Loucy (cell line): ENCODE data around the gene TBCE.
"Not testable (repeated sequence)": the region's sequence is repeated elsewhere in the genome, so short reads cannot be mapped to it uniquely, and the experiment has no call there.

ENCODE experiments used
- H2AFZ ChIP-seq: fragments of 200-600 bp; sonication (generic); 2 replicates; pipeline ENCODE4 v1.6.0; 2016; ENCODE audit warnings: antibody characterized with exemption, mild to moderate bottlenecking, low read length, moderate library complexity
- H3F3A ChIP-seq: fragments of 200-600 bp; 2 replicates; pipeline ENCODE4 v1.6.0; 2016; ENCODE audit warnings: antibody characterized with exemption, low read depth, mild to moderate bottlenecking
- H3K27me3 ChIP-seq: fragments of 200-600 bp; sonication (generic); 2 replicates; pipeline ENCODE4 v1.6.1; 2014; ENCODE audit warnings: low read length, mild to moderate bottlenecking; ENCODE audit not compliant: insufficient read depth, poor library complexity, severe bottlenecking
- H3K36me3 ChIP-seq: fragments of 200-600 bp; sonication (generic); 2 replicates; pipeline ENCODE4 v1.6.1; 2016; ENCODE audit warnings: low read length; ENCODE audit not compliant: insufficient read depth
- H3K4me1 ChIP-seq: fragments of 200-600 bp; sonication (generic); 2 replicates; pipeline ENCODE4 v1.5.1; 2014; ENCODE audit warnings: low read length, mild to moderate bottlenecking; ENCODE audit not compliant: insufficient read depth, poor library complexity, severe bottlenecking
- H3K4me2 ChIP-seq: fragments of 200-600 bp; sonication (generic); 2 replicates; pipeline ENCODE4 v1.6.0; 2014; ENCODE audit warnings: antibody characterized with exemption, low read length, low read depth, mild to moderate bottlenecking; ENCODE audit not compliant: poor library complexity, severe bottlenecking
- H3K4me3 ChIP-seq: fragments of 200-600 bp; sonication (generic); 2 replicates; pipeline ENCODE4 v1.5.1; 2014; ENCODE audit warnings: low read length, mild to moderate bottlenecking, mixed read lengths; ENCODE audit not compliant: poor library complexity, severe bottlenecking
- H3K79me2 ChIP-seq: fragments of 200-600 bp; sonication (generic); 2 replicates; pipeline ENCODE4 v1.6.1; 2014; ENCODE audit warnings: low read length; ENCODE audit not compliant: insufficient read depth
- H3K9ac ChIP-seq: fragments of 200-600 bp; sonication (generic); 2 replicates; pipeline ENCODE4 v1.6.0; 2014; ENCODE audit warnings: mild to moderate bottlenecking, low read depth, low read length, moderate library complexity; ENCODE audit not compliant: poor library complexity, severe bottlenecking
- H3K9me2 ChIP-seq: fragments of 200-600 bp; sonication (generic); replicated peaks from 2 replicates; pipeline ENCODE4 v1.6.1; 2016; ENCODE audit warnings: low read depth, low read length, mixed read lengths
- H3K9me3 ChIP-seq: fragments of 200-600 bp; sonication (generic); 2 replicates; pipeline ENCODE4 v1.6.1; 2014; ENCODE audit warnings: mild to moderate bottlenecking, antibody characterized with exemption, low read length, low read depth; ENCODE audit not compliant: insufficient read depth
- H4K20me1 ChIP-seq: fragments of 200-600 bp; sonication (generic); 2 replicates; pipeline ENCODE4 v1.6.0; 2014; ENCODE audit warnings: antibody characterized with exemption, low read length, mild to moderate bottlenecking; ENCODE audit not compliant: insufficient read depth, poor library complexity, severe bottlenecking
- EZH2phosphoT487 ChIP-seq: fragments of 200-600 bp; IDR thresholded peaks from 2 replicates; pipeline ENCODE4 v1.6.1; 2018; ENCODE audit warnings: antibody characterized with exemption, mild to moderate bottlenecking, moderate library complexity, borderline replicate concordance
- TF ChIP-seq, protein P1 (sequence below): fragments of 200-600 bp; sonication (generic); conservative IDR thresholded peaks from 2 replicates; pipeline ENCODE4 v1.5.1; 2014; ENCODE audit warnings: mild to moderate bottlenecking, antibody characterized with exemption, low read length

The TBCE gene

DNA sequence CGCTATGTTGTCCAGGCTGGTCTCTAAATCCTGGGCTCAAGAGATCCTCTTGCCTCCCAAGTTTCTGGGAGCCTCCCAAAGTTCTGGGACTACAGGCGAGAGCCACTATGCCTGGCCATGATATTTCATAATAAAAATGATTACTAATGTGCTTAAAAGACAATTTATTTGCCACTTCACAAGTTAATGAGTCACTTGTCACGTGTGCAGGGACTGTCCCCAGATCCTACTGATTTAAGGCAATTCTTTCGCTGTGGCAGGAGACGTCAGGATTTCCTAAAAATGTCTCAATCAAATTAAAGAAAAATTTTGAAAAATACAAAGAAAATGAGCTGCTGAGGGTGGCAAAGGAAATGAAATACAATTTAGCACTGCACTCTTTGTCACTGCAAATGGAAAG, 93.5 kb downstream of the TBCE start:
- no peak for TF ChIP-seq EZH2phosphoT487
- TF ChIP-seq, protein P1, sequence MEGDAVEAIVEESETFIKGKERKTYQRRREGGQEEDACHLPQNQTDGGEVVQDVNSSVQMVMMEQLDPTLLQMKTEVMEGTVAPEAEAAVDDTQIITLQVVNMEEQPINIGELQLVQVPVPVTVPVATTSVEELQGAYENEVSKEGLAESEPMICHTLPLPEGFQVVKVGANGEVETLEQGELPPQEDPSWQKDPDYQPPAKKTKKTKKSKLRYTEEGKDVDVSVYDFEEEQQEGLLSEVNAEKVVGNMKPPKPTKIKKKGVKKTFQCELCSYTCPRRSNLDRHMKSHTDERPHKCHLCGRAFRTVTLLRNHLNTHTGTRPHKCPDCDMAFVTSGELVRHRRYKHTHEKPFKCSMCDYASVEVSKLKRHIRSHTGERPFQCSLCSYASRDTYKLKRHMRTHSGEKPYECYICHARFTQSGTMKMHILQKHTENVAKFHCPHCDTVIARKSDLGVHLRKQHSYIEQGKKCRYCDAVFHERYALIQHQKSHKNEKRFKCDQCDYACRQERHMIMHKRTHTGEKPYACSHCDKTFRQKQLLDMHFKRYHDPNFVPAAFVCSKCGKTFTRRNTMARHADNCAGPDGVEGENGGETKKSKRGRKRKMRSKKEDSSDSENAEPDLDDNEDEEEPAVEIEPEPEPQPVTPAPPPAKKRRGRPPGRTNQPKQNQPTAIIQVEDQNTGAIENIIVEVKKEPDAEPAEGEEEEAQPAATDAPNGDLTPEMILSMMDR: no peak
- H3K79me2 ChIP-seq: no peaks in the 10 kb centered on the region
- H4K20me1 ChIP-seq: no peaks in the 10 kb centered on the region
- H3K36me3 ChIP-seq: peaks cover 11% of the 10 kb centered on the region; the same call in 1 of the 2 replicates
- H3F3A ChIP-seq: no peaks in the 10 kb centered on the region
- H3K9me2 ChIP-seq: no peaks in the 10 kb centered on the region
- no peaks in the 10 kb centered on the region for H3K9me3 ChIP-seq
- H2AFZ ChIP-seq: no peak overlapping the region
- no peak overlapping the region for H3K4me2 ChIP-seq
- no peak overlapping the region for H3K9ac ChIP-seq
- no peaks in the 10 kb centered on the region for H3K4me1 ChIP-seq
- H3K27me3 ChIP-seq: no peaks in the 10 kb centered on the region
- no peak overlapping the region for H3K4me3 ChIP-seq

DNA sequence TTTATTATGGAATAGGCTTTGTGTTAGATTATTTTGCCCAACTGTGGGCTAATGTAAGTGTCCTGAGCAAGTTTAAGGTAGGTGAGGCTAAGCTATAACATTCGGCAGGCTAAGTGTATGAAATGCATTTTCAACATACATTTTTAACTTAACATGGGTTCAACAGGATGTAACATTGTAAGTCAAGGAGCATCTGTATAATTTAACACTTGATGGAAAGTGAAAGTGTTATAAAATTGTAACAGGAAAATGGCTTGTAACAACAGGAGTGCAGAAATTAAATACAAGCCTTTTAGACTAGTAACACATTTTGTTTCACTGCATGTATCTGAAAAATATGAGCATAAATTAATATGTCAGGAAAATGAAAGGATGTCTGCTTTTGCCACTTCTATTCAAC, 94.7 kb downstream of the TBCE start:
- no peak overlapping the region for H3K4me2 ChIP-seq
- no peak overlapping the region for H3K4me3 ChIP-seq
- no peaks in the 10 kb centered on the region for H3K4me1 ChIP-seq
- TF ChIP-seq, protein P1: no peak
- no peak for TF ChIP-seq EZH2phosphoT487
- H3F3A ChIP-seq: no peaks in the 10 kb centered on the region
- no peaks in the 10 kb centered on the region for H4K20me1 ChIP-seq
- no peaks in the 10 kb centered on the region for H3K27me3 ChIP-seq
- H3K36me3 ChIP-seq: peaks cover 11% of the 10 kb centered on the region; the same call in 1 of the 2 replicates
- no peak overlapping the region for H2AFZ ChIP-seq
- no peak overlapping the region for H3K9ac ChIP-seq
- no peaks in the 10 kb centered on the region for H3K9me3 ChIP-seq
- no peaks in the 10 kb centered on the region for H3K79me2 ChIP-seq
- H3K9me2 ChIP-seq: no peaks in the 10 kb centered on the region

DNA sequence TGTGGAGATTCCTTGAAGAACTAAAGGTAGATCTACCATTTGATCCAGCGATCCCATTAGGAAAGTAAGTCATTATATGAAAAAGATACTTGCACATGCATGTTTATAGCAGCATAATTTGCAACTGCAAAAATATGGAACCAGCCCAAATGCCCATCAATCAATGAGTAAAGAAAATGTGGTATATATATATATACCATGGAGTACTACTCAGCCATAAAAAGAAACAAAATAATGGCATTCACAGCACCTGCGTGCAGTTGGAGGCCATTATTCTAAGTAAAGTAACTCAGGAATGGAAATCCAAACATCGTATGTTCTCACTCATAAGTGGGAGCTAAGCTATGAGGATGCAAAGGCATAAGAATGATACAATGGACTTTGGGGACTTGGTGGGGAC, 95.6 kb downstream of the TBCE start:
- not testable (repeated sequence) for H2AFZ ChIP-seq, H3K4me3 ChIP-seq, H3K4me2 ChIP-seq, H3K27me3 ChIP-seq, H3K9ac ChIP-seq, H4K20me1 ChIP-seq, H3F3A ChIP-seq, H3K9me3 ChIP-seq, H3K4me1 ChIP-seq, H3K79me2 ChIP-seq, H3K9me2 ChIP-seq
- H3K36me3 ChIP-seq: peaks cover 11% of the 10 kb centered on the region; the same call in 1 of the 2 replicates

DNA sequence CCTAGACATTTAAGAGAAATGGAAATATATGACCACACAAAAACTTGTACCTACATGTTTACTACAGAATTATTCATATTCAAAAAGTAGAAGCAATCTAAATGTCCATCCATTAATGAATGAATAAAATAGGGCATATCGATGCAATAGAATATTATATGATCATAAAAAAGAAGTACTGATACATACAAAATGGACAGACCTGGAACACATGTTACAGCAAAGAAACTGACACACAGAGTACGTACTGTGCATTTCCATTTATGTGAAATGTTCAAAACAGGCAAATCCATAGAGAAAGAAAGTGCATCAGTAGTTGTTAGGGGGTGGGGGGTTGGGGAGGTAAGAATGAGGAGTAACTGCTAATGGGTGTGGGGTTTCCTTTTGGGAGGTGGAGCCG, 97.8 kb downstream of the TBCE start:
- no peaks in the 10 kb centered on the region for H3K9me3 ChIP-seq
- H3K79me2 ChIP-seq: no peaks in the 10 kb centered on the region
- no peak overlapping the region for H3K4me3 ChIP-seq
- H3K4me2 ChIP-seq: no peak overlapping the region
- H4K20me1 ChIP-seq: no peaks in the 10 kb centered on the region
- H3K9ac ChIP-seq: no peak overlapping the region
- H3K9me2 ChIP-seq: no peaks in the 10 kb centered on the region
- H3K4me1 ChIP-seq: no peaks in the 10 kb centered on the region
- no peaks in the 10 kb centered on the region for H3K27me3 ChIP-seq
- no peak overlapping the region for H2AFZ ChIP-seq
- TF ChIP-seq, protein P1: no peak
- no peak for TF ChIP-seq EZH2phosphoT487
- no peaks in the 10 kb centered on the region for H3F3A ChIP-seq
- peaks cover 11% of the 10 kb centered on the region; the same call in 1 of the 2 replicates for H3K36me3 ChIP-seq
